Mucosa of gallbladder (tissue), 1 donor: ENCODE data around the gene TSPAN12. TPM values are rescaled to one million over a fixed set of nuclear protein-coding genes. Genes with fewer than 3 reads are reported as not detected.

Source experiments
- DNase-seq: peaks from one replicate; pipeline ENCODE4 v3.0.0-alpha.2; 2020; ENCODE audit warnings: low spot score
- total RNA-seq: library from RNA; stranded (reverse); gene quantifications from one replicate; pipeline ENCODE4 v1.2.1, GENCODE V29; 2021
- donor health status: DM: no; HTN: no; CAD: no.

The TSPAN12 gene
- total RNA-seq, 1 donor from 2014 or later, result 65.8 TPM

GRCh38 chr7:120743128-120743527, 114.8 kb downstream of the TSPAN12 start:
- no peak for DNase-seq

GRCh38 chr7:120742372-120742771, 115.6 kb downstream of the TSPAN12 start:
- no peak for DNase-seq

- DNase-seq, result peak; percentile 31
These were observed 116.4 kb downstream of the TSPAN12 start for GRCh38 chr7:120741371-120742042.

GRCh38 chr7:120740348-120740747, 117.6 kb downstream of the TSPAN12 start:
- DNase-seq, result no peak

GRCh38 chr7:120738816-120739215, 119.1 kb downstream of the TSPAN12 start:
- no peak for DNase-seq

Other genes with a start within 250 kb of the TSPAN12 start
- gene ING3, start 92.6 kb upstream of the TSPAN12 start, total RNA-seq, result 14.4 TPM
- 58.6 TPM for gene CPED1, start 130.6 kb upstream of the TSPAN12 start, total RNA-seq